NCI-H526 (cell line): ENCODE measurements around the gene ZNF800.

Experiments used
- DNase-seq, 2 experiments: peaks; one replicate each; lab custom pipeline; 2025; lab: John Stamatoyannopoulos, UW

The ZNF800 gene

GRCh38 chr7:127390186-127390816 lies 2.2 kb downstream of the ZNF800 start:
- no peak for DNase-seq

- no peak for DNase-seq
These were observed 3.2 kb downstream of the ZNF800 start for GRCh38 chr7:127389321-127389720.

- DNase-seq = no peak
These were observed 4.5 kb downstream of the ZNF800 start for GRCh38 chr7:127387974-127388373.

GRCh38 chr7:127383123-127383835 lies 9.2 kb downstream of the ZNF800 start:
- no peak for DNase-seq

GRCh38 chr7:127382301-127383085 lies 10.0 kb downstream of the ZNF800 start:
- DNase-seq = no peak

- no peak for DNase-seq
These were observed 12.0 kb downstream of the ZNF800 start for GRCh38 chr7:127380479-127380878.

GRCh38 chr7:127379642-127380041 lies 12.9 kb downstream of the ZNF800 start:
- DNase-seq = no peak

- no peak for DNase-seq
These were observed 14.0 kb downstream of the ZNF800 start for GRCh38 chr7:127378537-127378936.

- DNase-seq = no peak
These were observed 15.1 kb downstream of the ZNF800 start for GRCh38 chr7:127377425-127377824.

GRCh38 chr7:127375631-127376030 lies 16.9 kb downstream of the ZNF800 start:
- no peak for DNase-seq

- no peak for DNase-seq
These were observed 24.8 kb downstream of the ZNF800 start for GRCh38 chr7:127367679-127368078.

- DNase-seq = no peak
These were observed 25.8 kb downstream of the ZNF800 start for GRCh38 chr7:127366680-127367079.

- DNase-seq = no peak
These were observed 26.6 kb downstream of the ZNF800 start for GRCh38 chr7:127365957-127366315.

GRCh38 chr7:127365164-127365956 lies 27.1 kb downstream of the ZNF800 start:
- no peak for DNase-seq

- DNase-seq = no peak
These were observed 30.0 kb downstream of the ZNF800 start for GRCh38 chr7:127362364-127363027.

- no peak for DNase-seq
These were observed 30.8 kb downstream of the ZNF800 start for GRCh38 chr7:127361736-127362135.

- DNase-seq = no peak
These were observed 33.5 kb downstream of the ZNF800 start for GRCh38 chr7:127359011-127359410.

- DNase-seq = no peak
These were observed 38.6 kb downstream of the ZNF800 start for GRCh38 chr7:127353897-127354296.

GRCh38 chr7:127350586-127350985 lies 41.9 kb downstream of the ZNF800 start:
- no peak for DNase-seq

- DNase-seq = no peak
These were observed 42.6 kb downstream of the ZNF800 start for GRCh38 chr7:127349881-127350280.

- no peak for DNase-seq
These were observed 44.3 kb downstream of the ZNF800 start for GRCh38 chr7:127348247-127348631.
